Nephron progenitor cell (in vitro differentiated cells): ENCODE data around the gene NRG3.
A peak's percentile ranks its signal among the peaks of the same experiment; 100 is the strongest.

Experiments
- DNase-seq: peaks from one replicate; pipeline ENCODE4 v3.0.0; 2021
- H3K27ac Mint-ChIP-seq: 2 replicates; pipeline ENCODE4 v1.8.0; 2021; ENCODE audit warnings: mild to moderate bottlenecking, moderate library complexity, mixed read lengths
- H3K27me3 Mint-ChIP-seq: 2 replicates; pipeline ENCODE4 v1.8.0; 2021; ENCODE audit warnings: mild to moderate bottlenecking, low read depth, mixed read lengths; ENCODE audit not compliant: poor library complexity
- H3K36me3 Mint-ChIP-seq: 2 replicates; pipeline ENCODE4 v1.8.0; 2021; ENCODE audit warnings: low read depth, mixed read lengths
- H3K4me1 Mint-ChIP-seq: 2 replicates; pipeline ENCODE4 v1.8.0; 2021; ENCODE audit warnings: mixed read lengths
- H3K4me3 Mint-ChIP-seq: 2 replicates; pipeline ENCODE4 v1.8.0; 2021; ENCODE audit warnings: mild to moderate bottlenecking, moderate library complexity, mixed read lengths
- H3K9me3 Mint-ChIP-seq: 2 replicates; pipeline ENCODE4 v1.8.0; 2021; ENCODE audit warnings: mild to moderate bottlenecking, moderate library complexity, mixed read lengths
- CTCF ChIP-seq: fragments of 200-600 bp; sonication (generic); IDR thresholded peaks from 2 replicates; pipeline ENCODE4 v1.5.0; 2021; ENCODE audit warnings: antibody characterized with exemption

NRG3 gene

GRCh38 chr10:81870472-81870871 lies 4.5 kb upstream of the NRG3 start:
- Mint-ChIP-seq H3K4me1 (peaks cover 37% of the 10 kb centered on the region), H3K4me3 (no peak overlapping the region), H3K27me3 (peaks cover 50% of the 10 kb centered on the region), H3K36me3 (no peaks in the 10 kb centered on the region), H3K9me3 (peaks cover 4% of the 10 kb centered on the region), H3K27ac (no peak overlapping the region)
- no peak for TF ChIP-seq CTCF
- DNase-seq: no peak

- Mint-ChIP-seq H3K9me3 (peaks cover 4% of the 10 kb centered on the region), H3K27me3 (peaks cover 60% of the 10 kb centered on the region), H3K4me1 (peaks cover 45% of the 10 kb centered on the region), H3K4me3 (no peak overlapping the region), H3K27ac (no peak overlapping the region), H3K36me3 (no peaks in the 10 kb centered on the region)
- TF ChIP-seq CTCF: no peak
- no peak for DNase-seq
These were observed 3.4 kb upstream of the NRG3 start for GRCh38 chr10:81871558-81871957.

GRCh38 chr10:81872206-81872862 lies 2.7 kb upstream of the NRG3 start:
- Mint-ChIP-seq H3K4me1 (peaks cover 44% of the 10 kb centered on the region), H3K4me3 (peak overlapping the region; percentile 13), H3K36me3 (no peaks in the 10 kb centered on the region), H3K27ac (no peak overlapping the region), H3K27me3 (peaks cover 68% of the 10 kb centered on the region), H3K9me3 (peaks cover 4% of the 10 kb centered on the region)
- no peak for TF ChIP-seq CTCF
- peak; percentile 16 for DNase-seq

GRCh38 chr10:81873231-81873931 lies 1.6 kb upstream of the NRG3 start:
- H3K36me3 Mint-ChIP-seq: no peaks in the 10 kb centered on the region
- DNase-seq: no peak
- no peak for TF ChIP-seq CTCF
- no peak overlapping the region for H3K27ac Mint-ChIP-seq
- H3K4me3 Mint-ChIP-seq: peak overlapping the region; percentile 52
- peaks cover 4% of the 10 kb centered on the region for H3K9me3 Mint-ChIP-seq
- H3K27me3 Mint-ChIP-seq: peaks cover 79% of the 10 kb centered on the region
- H3K4me1 Mint-ChIP-seq: peaks cover 42% of the 10 kb centered on the region

- peaks cover 77% of the 10 kb centered on the region for H3K27me3 Mint-ChIP-seq
- H3K27ac Mint-ChIP-seq: no peak overlapping the region
- H3K36me3 Mint-ChIP-seq: no peaks in the 10 kb centered on the region
- DNase-seq: peak; percentile 87
- peaks cover 4% of the 10 kb centered on the region for H3K9me3 Mint-ChIP-seq
- H3K4me1 Mint-ChIP-seq: peaks cover 42% of the 10 kb centered on the region
- peak overlapping the region; percentile 60 for H3K4me3 Mint-ChIP-seq
- TF ChIP-seq CTCF: no peak
These were observed 820 bp upstream of the NRG3 start for GRCh38 chr10:81873932-81874816.
